Right lobe of liver (tissue), 6 donors: ENCODE results near the gene PFKFB4. TPM values are rescaled to one million over a fixed set of nuclear protein-coding genes. Genes with fewer than 3 reads are reported as not detected.

Experiments used
- ATAC-seq, 4 donors: fragments of 200-7000 bp; cut with Tn5 transposase; one replicate each; pipeline ENCODE4 v1.9.1; 2020; ENCODE audit warnings: mild to moderate bottlenecking in 4 of 4, moderate library complexity in 4 of 4
- DNase-seq, 3 donors: peaks; one replicate each; pipeline ENCODE4 v3.0.0-alpha.2; 2020
- H3K27ac ChIP-seq, 3 donors: fragments of 200-600 bp; one replicate each; pipeline ENCODE4 v1.8.0; 2022
- H3K27me3 ChIP-seq, 2 donors: fragments of 200-600 bp; one replicate each; pipeline ENCODE4 v1.8.0; 2022
- H3K36me3 ChIP-seq, 4 donors: fragments of 200-600 bp; sonication (generic) in 1 of 4; one replicate each; pipeline versions ENCODE4 v1.5.1 to v1.8.0; 2017 to 2022; ENCODE audit warnings: control low read depth in 1 of 4
- H3K4me1 ChIP-seq, 4 donors: fragments of 200-600 bp; sonication (generic) in 1 of 4; one replicate each; pipeline versions ENCODE4 v1.5.1 to v1.8.0; 2017 to 2022; ENCODE audit warnings: control low read depth in 1 of 4
- H3K4me3 ChIP-seq, 3 donors: fragments of 200-600 bp; one replicate each; pipeline ENCODE4 v1.8.0; 2022
- H3K9me3 ChIP-seq, 4 donors: fragments of 200-600 bp; sonication (generic) in 1 of 4; one replicate each; pipeline versions ENCODE4 v1.5.1 to v1.8.0; 2017 to 2022; ENCODE audit warnings: control low read depth in 1 of 4
- POLR2A ChIP-seq: fragments of 450-650 bp; IDR thresholded peaks from one replicate; pipeline ENCODE4 v1.6.1; 2017; ENCODE audit warnings: antibody characterized with exemption, mild to moderate bottlenecking
- WGBS: methylation state at CpG from one replicate; pipeline ENCODE4 v1.1.6; 2018; ENCODE audit warnings: low coverage, low lambda C conversion rate; ENCODE audit not compliant: insufficient coverage; ENCODE audit errors: missing lambda C conversion rate; 5-methylcytosine and 5-hydroxymethylcytosine counted together
- intact Hi-C, 2 donors: fragments of 100-400 bp; cut with DNase I; formaldehyde crosslinking; loops; one replicate each; pipeline versions ENCODE4 v1.11.2 to v1.14.1; 2022
- total RNA-seq, 6 experiments: library from RNA; depleted of rRNA in 2 of 6; stranded (reverse); fragments of >200 nt in 2 of 6; fragmentation: NEBNext Ultra II Directional in 3 of 6; extraction: Animal tissue kit (Norgen Biotek cat#: 25700) in 3 of 6; gene quantifications; one replicate each; pipeline versions ENCODE4 v1.1.0 to v1.2.4, GENCODE V29; 2016 to 2023
- TF ChIP-seq, protein P1 (sequence below), 4 donors: fragments of 200-600 bp in 3 of 4; fragments of 450-650 bp in 1 of 4; IDR thresholded peaks; one replicate each; pipeline versions ENCODE4 v1.5.1 to v1.8.0; 2016 to 2022; ENCODE audit warnings: antibody characterized with exemption in 4 of 4, mild to moderate bottlenecking in 2 of 4
- donor health status: DM: no; HTN: yes; CAD: no.
- donor health status: DM: no; HTN: no; CAD: no.
- donor health status: DM: no; HTN: no; CAD: no.
- donor health status: DM: no; HTN: yes; CAD: no.
- donor health status: DM: no; HTN: yes; CAD: no.

PFKFB4 gene
- total RNA-seq, 6 experiments from 2014 or later = 0.59 to 10.8 (median 1.4) TPM

DNA sequence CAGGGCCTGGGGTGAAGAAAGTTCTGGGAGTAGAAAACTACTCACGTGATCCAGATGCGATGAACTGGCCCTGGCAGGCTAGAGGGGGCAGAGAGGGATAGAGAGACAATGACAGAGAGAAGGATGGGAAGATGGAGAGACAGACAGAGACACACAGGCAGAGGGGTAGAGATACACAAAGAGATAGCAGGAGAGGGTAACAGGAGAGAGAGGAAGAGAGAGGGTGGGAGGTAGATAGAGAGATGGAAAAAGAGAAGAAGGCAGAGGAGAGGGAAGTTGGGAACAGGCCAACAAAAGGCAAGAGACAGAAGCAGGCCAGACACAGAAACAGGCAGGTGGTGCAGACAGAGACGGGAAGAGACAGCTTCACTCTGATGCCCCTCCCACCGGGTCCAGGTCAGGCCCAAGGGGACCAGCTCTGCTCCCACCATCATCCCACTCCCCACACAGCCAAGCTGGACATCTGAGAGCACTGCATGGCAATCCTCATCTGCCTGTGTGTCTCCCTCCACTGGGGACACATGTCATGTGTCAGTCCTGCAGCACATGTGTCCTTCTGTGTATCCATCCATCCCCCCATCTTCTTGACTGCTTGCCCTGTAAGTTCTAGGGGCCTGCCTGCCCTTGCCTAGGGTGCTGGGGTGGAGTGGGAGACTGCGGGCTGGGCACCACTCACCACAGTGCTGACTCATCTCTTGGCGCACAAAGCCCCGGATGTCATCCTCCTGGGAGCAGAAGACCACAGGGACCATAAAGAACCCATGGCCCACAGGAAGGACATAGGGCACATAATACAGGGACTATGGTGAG lies 9.2 kb upstream of the PFKFB4 start:
- 58% methylated on average over 6 of the region's 7 CpGs for WGBS
- ATAC-seq = no peak
- TF ChIP-seq, protein P1, sequence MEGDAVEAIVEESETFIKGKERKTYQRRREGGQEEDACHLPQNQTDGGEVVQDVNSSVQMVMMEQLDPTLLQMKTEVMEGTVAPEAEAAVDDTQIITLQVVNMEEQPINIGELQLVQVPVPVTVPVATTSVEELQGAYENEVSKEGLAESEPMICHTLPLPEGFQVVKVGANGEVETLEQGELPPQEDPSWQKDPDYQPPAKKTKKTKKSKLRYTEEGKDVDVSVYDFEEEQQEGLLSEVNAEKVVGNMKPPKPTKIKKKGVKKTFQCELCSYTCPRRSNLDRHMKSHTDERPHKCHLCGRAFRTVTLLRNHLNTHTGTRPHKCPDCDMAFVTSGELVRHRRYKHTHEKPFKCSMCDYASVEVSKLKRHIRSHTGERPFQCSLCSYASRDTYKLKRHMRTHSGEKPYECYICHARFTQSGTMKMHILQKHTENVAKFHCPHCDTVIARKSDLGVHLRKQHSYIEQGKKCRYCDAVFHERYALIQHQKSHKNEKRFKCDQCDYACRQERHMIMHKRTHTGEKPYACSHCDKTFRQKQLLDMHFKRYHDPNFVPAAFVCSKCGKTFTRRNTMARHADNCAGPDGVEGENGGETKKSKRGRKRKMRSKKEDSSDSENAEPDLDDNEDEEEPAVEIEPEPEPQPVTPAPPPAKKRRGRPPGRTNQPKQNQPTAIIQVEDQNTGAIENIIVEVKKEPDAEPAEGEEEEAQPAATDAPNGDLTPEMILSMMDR (IDR thresholded peaks at IDR 0.05) = no peak
- no peak for TF ChIP-seq POLR2A
- Histone ChIP-seq H3K36me3 (no peaks in the 10 kb centered on the region), H3K4me1 (no peaks in the 10 kb centered on the region), H3K4me3 (no peak overlapping the region), H3K9me3 (no peaks in the 10 kb centered on the region), H3K27ac (no peak overlapping the region), H3K27me3 (no peaks in the 10 kb centered on the region)
- no peak for DNase-seq
- intact Hi-C loops = no loop called here

DNA sequence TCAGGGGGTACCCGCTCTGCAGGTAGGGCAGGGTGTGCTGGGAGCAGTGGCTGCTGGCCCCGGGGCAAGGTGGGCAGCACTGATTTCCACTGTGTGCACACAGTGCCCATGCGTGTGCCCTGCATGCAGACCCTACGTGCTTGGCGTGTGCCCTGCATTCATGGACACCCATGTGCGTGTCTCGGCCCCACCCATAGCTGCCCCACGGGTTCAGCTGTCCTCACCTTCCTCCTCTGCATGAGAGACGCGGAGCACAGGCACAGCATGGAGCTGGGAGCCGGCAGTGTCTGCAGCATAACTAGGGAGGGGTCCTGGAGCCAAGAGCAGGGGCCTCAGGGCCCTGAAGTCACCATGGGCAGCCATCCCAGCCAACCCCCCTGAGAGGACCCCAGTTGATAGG lies 8.6 kb upstream of the PFKFB4 start:
- H3K4me1 ChIP-seq = no peaks in the 10 kb centered on the region
- WGBS = 100% methylated on average over 1 of the region's 11 CpGs
- TF ChIP-seq POLR2A = no peak
- TF ChIP-seq, protein P1 (IDR thresholded peaks at IDR 0.05) = no peak
- no peaks in the 10 kb centered on the region for H3K36me3 ChIP-seq
- DNase-seq (no peak), ATAC-seq (no peak)
- H3K27me3 ChIP-seq = no peaks in the 10 kb centered on the region
- no peak overlapping the region for H3K4me3 ChIP-seq
- H3K9me3 ChIP-seq = no peaks in the 10 kb centered on the region
- intact Hi-C loops = no loop called here
- no peak overlapping the region for H3K27ac ChIP-seq

DNA sequence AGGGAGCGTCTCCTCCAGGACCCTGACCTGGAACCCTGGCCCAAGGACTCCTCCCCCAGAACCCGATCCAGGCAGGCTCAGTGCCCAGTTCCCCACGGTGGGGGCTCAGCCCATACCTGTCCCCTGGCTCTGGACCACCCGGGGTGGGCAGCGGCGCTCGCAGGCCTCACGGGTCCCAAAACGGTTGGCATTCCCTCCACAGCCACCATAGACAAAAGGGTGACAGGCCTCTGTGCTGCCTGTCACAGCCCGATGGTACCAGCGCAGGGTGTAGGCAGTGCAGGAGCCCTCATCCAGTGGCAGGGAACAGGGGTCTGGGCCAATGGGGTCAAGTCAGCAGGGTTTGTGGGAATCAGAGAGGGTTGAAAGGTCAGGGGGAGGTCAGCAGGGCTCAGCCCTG lies 8.1 kb upstream of the PFKFB4 start:
- TF ChIP-seq, protein P1 (IDR thresholded peaks at IDR 0.05) = no peak
- no peak for TF ChIP-seq POLR2A
- H3K9me3 ChIP-seq = no peaks in the 10 kb centered on the region
- H3K27me3 ChIP-seq = no peaks in the 10 kb centered on the region
- DNase-seq (no peak), ATAC-seq (no peak)
- no peak overlapping the region for H3K27ac ChIP-seq
- WGBS = 55% methylated on average over 2 of the region's 11 CpGs
- intact Hi-C loops = no loop called here
- no peak overlapping the region for H3K4me3 ChIP-seq
- no peaks in the 10 kb centered on the region for H3K36me3 ChIP-seq
- H3K4me1 ChIP-seq = no peaks in the 10 kb centered on the region

DNA sequence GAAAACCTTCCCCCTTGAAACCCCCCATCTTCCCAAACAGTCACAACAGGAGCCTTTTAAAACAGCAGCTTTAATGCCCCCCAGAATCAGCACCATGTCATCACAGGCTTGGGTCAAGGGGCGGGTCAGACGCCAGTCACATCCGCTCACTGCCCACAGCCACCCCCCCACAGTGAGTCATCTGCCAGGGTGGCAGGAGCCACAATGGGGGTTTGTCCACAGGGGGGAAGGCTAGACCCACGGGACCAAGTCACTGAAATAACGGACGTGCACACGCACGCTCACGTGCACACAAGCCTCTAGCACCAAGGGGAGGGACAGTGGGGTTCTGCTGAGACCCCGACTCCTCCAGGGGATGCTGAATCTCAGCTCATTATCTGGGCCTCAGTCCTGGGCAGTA lies 7.4 kb upstream of the PFKFB4 start:
- TF ChIP-seq, protein P1 (IDR thresholded peaks at IDR 0.05) = no peak
- no peak for TF ChIP-seq POLR2A
- Histone ChIP-seq H3K27me3 (no peaks in the 10 kb centered on the region), H3K4me3 (no peak overlapping the region), H3K36me3 (no peaks in the 10 kb centered on the region), H3K9me3 (no peaks in the 10 kb centered on the region), H3K27ac (no peak overlapping the region), H3K4me1 (no peaks in the 10 kb centered on the region)
- intact Hi-C loops = no loop called here
- ATAC-seq = peak in 1 of 4 donors; percentile 31
- WGBS = 77% methylated on average over 9 of the region's 10 CpGs
- DNase-seq = peak in 1 of 3 donors; percentile 50
